Esophagus (tissue), 2 donors: ENCODE results near the gene SLC9A3. TPM values are rescaled to one million over a fixed set of nuclear protein-coding genes. Genes with fewer than 3 reads are reported as not detected.
"Not testable (repeated sequence)": the region's sequence is repeated elsewhere in the genome, so short reads cannot be mapped to it uniquely, and the experiment has no call there.

Experiments used
- H3K27ac ChIP-seq, 2 donors: one replicate each; pipeline ENCODE4 v1.5.1; 2013; ENCODE audit warnings: low read depth in 2 of 2, mild to moderate bottlenecking in 2 of 2, inconsistent platforms in 1 of 2, low read length in 1 of 2, moderate library complexity in 1 of 2
- H3K27me3 ChIP-seq, 2 donors: one replicate each; pipeline ENCODE4 v1.6.1; 2013; ENCODE audit warnings: low read length in 2 of 2, control low read depth in 1 of 2, mild to moderate bottlenecking in 1 of 2; ENCODE audit not compliant: insufficient read depth in 2 of 2, control insufficient read depth in 1 of 2
- H3K36me3 ChIP-seq, 2 donors: one replicate each; pipeline ENCODE4 v1.6.1; 2013; ENCODE audit warnings: low read length in 1 of 2; ENCODE audit not compliant: control insufficient read depth in 2 of 2, insufficient read depth in 2 of 2
- H3K4me1 ChIP-seq, 2 donors: one replicate each; pipeline ENCODE4 v1.6.1; 2013; ENCODE audit warnings: low read length in 1 of 2; ENCODE audit not compliant: control insufficient read depth in 2 of 2, insufficient read depth in 2 of 2
- H3K4me3 ChIP-seq, 2 donors: one replicate each; pipeline ENCODE4 v1.5.1; 2013; ENCODE audit warnings: low read length in 2 of 2, mild to moderate bottlenecking in 2 of 2, low read depth in 1 of 2, moderate library complexity in 1 of 2
- H3K9me3 ChIP-seq, 2 donors: one replicate each; pipeline ENCODE4 v1.6.1; 2013; ENCODE audit warnings: mild to moderate bottlenecking in 2 of 2, low read depth in 1 of 2, low read length in 1 of 2, moderate library complexity in 1 of 2; ENCODE audit not compliant: control insufficient read depth in 2 of 2, insufficient read depth in 1 of 2
- WGBS, 2 donors: extraction: QIAGEN DNeasy Blood & Tissue Kit; methylation state at CpG; one replicate each; pipeline ENCODE4 v1.1.7; 2013; 5-methylcytosine and 5-hydroxymethylcytosine counted together
- polyA plus RNA-seq, 2 donors: library from polyadenylated mRNA; stranded (reverse); fragments of 200-250 nt; gene quantifications; one replicate each; pipeline ENCODE4 v1.2.3, GENCODE V29; 2013
- donor health status: healthy with polysubstance abuse.
- donor health status: Bipolar disorder and iron deficiency.

Gene SLC9A3
- polyA plus RNA-seq, 2 donors, result 1.9 to 4.4 TPM

DNA sequence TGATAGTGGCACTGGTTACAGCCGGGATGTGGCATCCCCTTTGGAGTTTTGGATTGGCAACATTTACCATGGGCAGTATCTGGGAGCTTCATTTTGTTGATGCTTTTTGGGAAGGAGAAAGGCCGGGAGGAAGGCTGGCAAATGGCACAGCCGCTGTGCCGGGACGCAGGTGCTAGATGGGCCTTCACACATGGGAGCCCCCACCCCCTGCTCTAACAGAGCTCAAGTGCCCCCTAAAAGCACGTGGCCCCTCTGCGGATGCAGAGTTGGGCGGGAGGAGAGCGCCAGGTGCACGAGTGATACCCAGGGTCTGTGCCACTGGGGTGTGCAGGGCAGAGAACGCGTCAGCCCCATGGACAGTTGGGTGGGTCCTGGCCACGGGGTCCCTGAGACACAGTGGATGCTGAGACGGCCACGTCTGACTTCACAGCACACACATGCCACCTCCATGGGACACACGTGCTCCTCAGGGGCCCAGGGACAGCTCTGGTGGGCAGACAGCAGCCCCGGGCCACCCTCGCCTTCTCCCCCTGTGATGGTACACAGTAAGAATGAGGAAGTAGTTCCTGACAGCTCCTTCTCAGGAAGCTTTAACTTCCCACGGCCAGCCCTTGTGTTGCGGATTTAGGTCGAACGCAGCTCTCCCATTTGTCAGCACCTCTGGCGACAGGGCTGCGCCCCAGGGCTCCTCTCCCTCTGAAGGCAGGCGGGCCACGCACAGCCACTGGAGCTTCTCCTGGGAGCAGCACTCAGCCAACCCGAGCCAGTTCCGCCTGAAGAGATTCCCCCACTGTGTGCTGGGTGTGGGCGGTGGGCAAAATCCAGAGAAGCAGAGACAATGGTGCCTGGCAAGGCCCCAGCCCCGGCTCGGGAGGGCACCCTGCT lies 10.8 kb downstream of the SLC9A3 start:
- 51 to 53% methylated on average over 31 of the region's 31 CpGs for WGBS, 2 donors
- peak overlapping the region; percentile 60 to 84 for H3K27ac ChIP-seq
- peaks cover 5 to 36% of the 10 kb centered on the region in 2 donors for H3K4me1 ChIP-seq
- no peaks in the 10 kb centered on the region for H3K27me3 ChIP-seq
- no peak overlapping the region for H3K4me3 ChIP-seq
- H3K9me3 ChIP-seq, result peaks cover 0 to 4% of the 10 kb centered on the region in 2 donors
- H3K36me3 ChIP-seq, result no peaks in the 10 kb centered on the region

DNA sequence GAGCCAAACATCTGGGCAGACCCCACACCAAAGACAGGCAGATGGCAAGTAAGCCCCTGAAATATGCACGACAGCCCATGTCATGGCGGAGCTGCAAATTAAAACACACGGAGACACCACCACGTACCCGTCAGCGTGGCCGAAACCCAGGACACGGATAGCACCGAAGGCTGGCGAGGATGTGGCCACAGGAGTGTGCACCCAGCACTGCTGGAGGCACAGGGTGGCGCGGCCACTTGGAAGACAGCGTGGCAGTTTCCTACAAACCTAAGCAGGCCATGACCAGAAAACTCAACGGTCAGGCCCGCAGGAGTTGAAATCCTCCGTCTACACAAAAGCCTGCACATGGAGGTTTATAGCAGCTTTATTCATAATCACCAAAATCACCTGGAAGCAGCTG lies 12.8 kb downstream of the SLC9A3 start:
- peaks cover 5 to 28% of the 10 kb centered on the region in 2 donors for H3K4me1 ChIP-seq

DNA sequence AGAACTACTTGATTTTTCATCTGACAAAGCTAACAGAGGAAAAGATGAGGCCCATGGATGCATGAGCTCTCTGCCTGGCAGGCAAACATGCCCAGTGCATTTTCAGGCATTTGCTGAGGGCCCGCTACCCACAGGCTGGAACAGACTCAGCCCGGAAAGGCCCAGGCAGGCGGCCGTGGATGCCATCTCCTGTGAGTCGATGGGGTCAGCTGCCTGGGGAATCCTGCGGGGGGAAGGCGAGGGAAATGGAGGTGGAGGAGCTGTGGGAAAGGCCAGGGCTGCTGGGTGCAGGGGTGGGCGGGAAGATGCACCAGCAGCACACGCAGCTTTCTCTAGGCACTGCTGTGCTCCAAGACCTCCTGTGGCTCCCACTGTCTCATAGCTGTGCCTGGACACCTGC lies 13.7 kb downstream of the SLC9A3 start:
- H3K4me3 ChIP-seq, result no peak overlapping the region
- no peaks in the 10 kb centered on the region for H3K36me3 ChIP-seq
- WGBS, 2 donors, result 71 to 82% methylated on average over 9 of the region's 9 CpGs
- peaks cover 0 to 4% of the 10 kb centered on the region in 2 donors for H3K9me3 ChIP-seq
- peaks cover 5 to 23% of the 10 kb centered on the region in 2 donors for H3K4me1 ChIP-seq
- no peaks in the 10 kb centered on the region for H3K27me3 ChIP-seq
- no peak overlapping the region for H3K27ac ChIP-seq

More for the DNA sequence above, 12.8 kb downstream of the SLC9A3 start:
- H3K4me3 ChIP-seq, result no peak overlapping the region
- no peak overlapping the region for H3K27ac ChIP-seq
- H3K36me3 ChIP-seq, result no peaks in the 10 kb centered on the region
- WGBS, 2 donors, result 87% methylated on average over 16 of the region's 16 CpGs
- no peaks in the 10 kb centered on the region for H3K27me3 ChIP-seq
- H3K9me3 ChIP-seq, result peaks cover 0 to 4% of the 10 kb centered on the region in 2 donors

DNA sequence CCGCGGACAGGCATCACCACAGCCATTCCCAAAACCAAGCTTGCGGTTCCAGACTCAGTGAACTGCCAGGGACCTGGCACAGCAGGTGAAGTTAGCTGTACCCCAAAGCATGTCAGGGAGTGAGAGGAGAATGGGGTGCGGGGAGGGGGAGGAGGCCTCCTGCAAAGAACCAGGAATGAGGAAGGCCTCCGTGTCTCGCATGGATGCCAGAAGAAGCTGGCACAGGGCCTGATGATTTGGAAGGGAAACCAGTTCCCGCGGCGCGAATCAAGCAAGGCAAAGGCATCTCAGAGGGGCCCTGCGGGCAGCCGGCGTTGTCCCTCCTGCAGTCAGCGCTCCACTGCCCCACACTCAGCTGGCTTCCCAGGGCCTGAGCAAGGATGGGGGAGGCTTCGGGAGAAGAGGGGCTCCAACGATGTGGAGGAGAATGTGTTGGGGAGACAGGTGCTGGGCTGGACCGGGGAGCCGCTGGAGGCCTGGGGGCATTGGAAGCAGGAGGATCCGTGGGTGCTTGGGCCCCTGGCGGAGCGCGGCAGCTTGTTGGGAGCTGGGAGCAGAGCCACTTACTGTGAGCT lies 14.6 kb downstream of the SLC9A3 start:
- Histone ChIP-seq H3K4me1 (peaks cover 5 to 16% of the 10 kb centered on the region in 2 donors), H3K36me3 (no peaks in the 10 kb centered on the region), H3K4me3 (no peak overlapping the region), H3K9me3 (no peaks in the 10 kb centered on the region), H3K27ac (no peak overlapping the region), H3K27me3 (no peaks in the 10 kb centered on the region)
- 45 to 55% methylated on average over 22 of the region's 22 CpGs for WGBS, 2 donors

DNA sequence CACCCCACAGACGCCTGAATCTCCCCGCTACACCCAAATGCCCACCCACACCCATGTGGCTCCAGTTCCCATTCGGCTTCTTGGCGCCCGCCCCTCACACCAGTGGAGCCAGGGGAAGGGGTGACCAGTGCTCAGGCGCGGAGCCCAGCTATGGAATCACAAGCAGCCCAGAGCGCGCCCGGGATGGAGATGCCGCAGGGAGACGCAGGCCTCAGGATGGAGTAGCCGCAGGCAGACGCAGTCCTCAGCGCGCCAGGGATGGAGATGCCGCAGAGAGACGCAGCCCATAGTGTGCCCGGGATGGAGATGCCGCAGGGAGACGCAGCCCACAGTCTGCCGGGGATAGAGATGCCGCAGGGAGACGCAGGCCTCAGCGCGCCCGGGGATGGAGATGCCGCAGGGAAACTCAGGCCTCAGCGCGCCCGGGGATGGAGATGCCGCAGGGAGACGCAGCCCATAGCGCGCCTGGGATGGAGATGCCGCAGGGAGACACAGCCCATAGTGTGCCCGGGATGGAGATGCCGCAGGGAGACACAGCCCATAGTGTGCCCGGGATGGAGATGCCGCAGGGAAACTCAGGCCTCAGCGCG lies 16.2 kb downstream of the SLC9A3 start:
- 93 to 98% methylated on average over 42 of the region's 42 CpGs for WGBS, 2 donors
- H3K36me3 ChIP-seq, H3K4me3 ChIP-seq, H3K9me3 ChIP-seq, H3K4me1 ChIP-seq, H3K27ac ChIP-seq, H3K27me3 ChIP-seq: not testable (repeated sequence)

DNA sequence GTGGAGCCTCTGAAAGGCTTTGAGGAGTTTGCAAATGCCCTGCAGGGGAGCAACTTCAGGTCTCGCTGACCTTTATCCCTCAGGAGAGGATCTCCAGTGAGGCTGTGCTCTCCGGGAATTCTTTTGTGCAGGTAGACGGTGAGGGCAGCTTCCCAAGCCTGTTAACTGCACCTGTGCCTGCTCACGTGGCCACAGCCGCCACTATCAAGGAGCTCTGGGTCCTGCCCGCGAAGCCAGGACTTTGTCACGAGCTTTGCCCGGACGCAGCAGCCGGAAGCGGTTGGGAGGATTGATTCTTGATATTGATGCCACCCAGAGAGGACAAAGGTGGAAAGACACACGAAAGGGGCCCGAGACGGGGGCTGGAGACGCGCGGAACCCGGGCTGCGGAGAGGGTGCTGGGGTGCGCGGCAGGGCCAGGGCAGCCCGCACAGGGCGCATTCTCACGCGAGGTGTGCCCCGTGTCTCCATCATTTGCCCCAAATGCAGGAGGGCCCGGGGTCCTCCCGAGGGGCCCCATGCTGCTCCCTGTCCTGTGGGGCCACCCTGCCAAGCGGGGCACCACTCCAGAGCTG lies 18.2 kb downstream of the SLC9A3 start:
- peaks cover 0 to 2% of the 10 kb centered on the region in 2 donors for H3K9me3 ChIP-seq
- WGBS, 2 donors, result 60 to 62% methylated on average over 25 to 30 of the region's 30 CpGs
- no peaks in the 10 kb centered on the region for H3K36me3 ChIP-seq
- peaks cover 5 to 17% of the 10 kb centered on the region in 2 donors for H3K4me1 ChIP-seq
- H3K4me3 ChIP-seq, result no peak overlapping the region
- H3K27ac ChIP-seq, result no peak overlapping the region
- H3K27me3 ChIP-seq, result no peaks in the 10 kb centered on the region

DNA sequence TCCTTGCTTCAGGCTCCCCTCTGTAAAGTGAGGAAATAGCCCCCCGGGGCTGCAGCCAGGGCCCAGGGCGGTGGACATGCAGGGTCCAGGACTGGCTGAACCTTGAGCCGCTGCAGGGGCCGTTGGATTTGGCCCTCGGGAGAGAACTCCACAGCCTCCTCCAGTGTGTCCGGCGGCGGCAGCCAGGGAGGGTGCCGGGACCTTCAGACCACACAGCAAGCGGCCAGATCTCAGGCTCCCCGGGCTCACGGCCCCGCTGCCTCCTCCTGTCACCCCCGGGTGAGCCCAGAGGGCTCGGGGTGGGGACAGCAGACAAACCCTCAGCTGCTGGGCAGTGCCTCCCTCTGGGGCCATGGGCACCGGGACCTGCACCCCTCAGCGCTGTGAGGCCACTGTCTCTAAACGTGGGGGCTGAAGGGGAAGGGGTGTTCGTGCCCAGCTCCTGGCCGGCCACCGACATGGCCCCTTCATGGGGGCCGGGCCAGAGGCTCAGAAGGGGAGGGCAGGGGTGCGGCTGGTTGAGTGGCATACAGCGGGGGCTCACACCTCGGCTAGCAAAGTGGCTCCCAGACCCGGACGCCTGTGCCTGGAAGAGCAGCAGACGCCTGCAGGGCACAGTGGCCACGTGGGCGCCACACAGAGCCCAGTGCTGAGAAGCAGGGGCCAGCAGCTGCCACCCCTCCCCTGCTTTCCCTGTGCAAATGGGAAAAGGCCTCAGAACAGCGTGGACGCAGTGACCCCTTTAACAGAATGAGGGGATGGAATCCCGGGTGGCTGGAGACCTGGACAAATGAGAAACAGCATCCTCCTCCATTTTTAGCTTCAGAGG lies 19.7 kb downstream of the SLC9A3 start:
- Histone ChIP-seq H3K27ac (no peak overlapping the region), H3K36me3 (no peaks in the 10 kb centered on the region), H3K27me3 (no peaks in the 10 kb centered on the region)

DNA sequence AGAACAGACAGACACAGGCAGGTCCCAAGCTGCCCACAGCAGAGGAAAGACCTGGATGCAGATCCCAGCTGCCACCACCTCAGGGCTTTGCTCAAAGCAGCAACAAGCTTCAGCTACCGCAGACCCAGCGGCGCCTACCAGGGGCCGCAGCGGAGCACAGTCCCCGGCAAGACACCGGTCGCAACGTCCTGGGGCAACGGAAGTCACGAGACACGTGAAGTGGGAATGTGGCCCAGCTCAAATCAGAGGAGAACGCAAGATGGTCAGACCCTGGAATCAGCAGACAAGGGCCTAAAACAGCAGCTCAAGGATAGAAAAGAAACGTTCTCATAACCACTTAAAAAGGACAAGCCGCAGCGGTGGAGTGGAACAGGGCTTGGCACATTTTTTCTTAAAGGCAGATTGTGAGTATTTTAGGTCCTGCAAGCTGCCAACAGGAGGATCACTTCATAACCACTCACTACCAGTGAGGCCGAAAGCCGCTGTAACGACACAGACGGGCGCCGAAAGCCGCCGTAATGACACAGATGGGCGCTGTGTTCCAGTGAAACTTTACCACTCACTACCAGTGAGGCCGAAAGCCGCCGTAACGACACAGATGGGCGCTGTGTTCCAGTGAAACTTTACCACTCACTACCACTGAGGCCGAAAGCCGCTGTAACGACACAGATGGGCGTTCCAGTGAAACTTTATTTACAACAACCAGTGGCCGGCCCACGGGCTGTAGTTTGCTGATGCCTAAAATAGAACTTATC lies 21.7 kb downstream of the SLC9A3 start:
- no peaks in the 10 kb centered on the region for H3K27me3 ChIP-seq
- H3K36me3 ChIP-seq, result no peaks in the 10 kb centered on the region
- peaks cover 0 to 10% of the 10 kb centered on the region in 2 donors for H3K4me1 ChIP-seq
- 71 to 85% methylated on average over 36 of the region's 36 CpGs for WGBS, 2 donors
- no peak overlapping the region for H3K4me3 ChIP-seq
- peaks cover 0 to 2% of the 10 kb centered on the region in 2 donors for H3K9me3 ChIP-seq
- no peak overlapping the region for H3K27ac ChIP-seq

More for the DNA sequence above, 19.7 kb downstream of the SLC9A3 start:
- Histone ChIP-seq H3K4me1 (peaks cover 0 to 11% of the 10 kb centered on the region in 2 donors), H3K9me3 (peaks cover 0 to 2% of the 10 kb centered on the region in 2 donors), H3K4me3 (no peak overlapping the region)
- 73 to 74% methylated on average over 29 to 33 of the region's 33 CpGs for WGBS, 2 donors
